SU-DHL-6 (cell line): ENCODE data around the gene RC3H2.

ENCODE experiments used
- H2AFZ ChIP-seq: fragments of 200-600 bp; sonication (generic); 2 replicates; pipeline ENCODE4 v1.6.1; 2014; ENCODE audit warnings: low read depth, mild to moderate bottlenecking, moderate library complexity, mixed read lengths, antibody characterized with exemption, low read length; ENCODE audit not compliant: severe bottlenecking
- H3F3A ChIP-seq: fragments of 200-600 bp; shearing (Covaris generic); 2 replicates; pipeline ENCODE4 v1.6.0; 2016; ENCODE audit warnings: antibody characterized with exemption, mild to moderate bottlenecking; ENCODE audit not compliant: insufficient read depth
- H3K27ac ChIP-seq: fragments of 200-600 bp; sonication (generic); 2 replicates; pipeline ENCODE4 v1.5.1; 2016; ENCODE audit warnings: low read depth, mild to moderate bottlenecking, low read length, moderate library complexity, mixed read lengths
- H3K27me3 ChIP-seq: fragments of 200-600 bp; sonication (generic), shearing (Covaris generic); 2 replicates; pipeline ENCODE4 v1.6.0; 2014; ENCODE audit warnings: mild to moderate bottlenecking, low read length
- H3K36me3 ChIP-seq: fragments of 200-600 bp; sonication (generic); 2 replicates; pipeline ENCODE4 v1.6.1; 2014; ENCODE audit warnings: mild to moderate bottlenecking, low read length, mixed read lengths
- H3K4me2 ChIP-seq: fragments of 300-600, 200-600 bp; shearing (Covaris generic), sonication (generic); 2 replicates; pipeline ENCODE4 v1.6.0; 2014; ENCODE audit warnings: low read length, low read depth, mild to moderate bottlenecking; ENCODE audit not compliant: poor library complexity, severe bottlenecking
- H3K4me3 ChIP-seq: fragments of 200-600 bp; sonication (generic); 2 replicates; pipeline ENCODE4 v1.5.1; 2014; ENCODE audit warnings: antibody characterized with exemption, low read length, mild to moderate bottlenecking, mixed read lengths; ENCODE audit not compliant: insufficient read depth, poor library complexity, severe bottlenecking
- H3K79me2 ChIP-seq: fragments of 200-600 bp; sonication (generic); 2 replicates; pipeline ENCODE4 v1.6.1; 2014; ENCODE audit warnings: mild to moderate bottlenecking, low read length, moderate library complexity; ENCODE audit not compliant: insufficient read depth
- H3K9ac ChIP-seq: fragments of 200-600 bp; sonication (generic); 2 replicates; pipeline ENCODE4 v1.7.0; 2014; ENCODE audit warnings: mild to moderate bottlenecking, low read length
- H3K9me2 ChIP-seq: fragments of 200-600 bp; sonication (generic); replicated peaks from 2 replicates; pipeline ENCODE4 v1.6.1; 2014; ENCODE audit warnings: low read length; ENCODE audit not compliant: insufficient read depth
- H3K9me3 ChIP-seq: fragments of 200-600 bp; sonication (generic); 2 replicates; pipeline ENCODE4 v1.6.1; 2014; ENCODE audit warnings: low read length, mixed read lengths; ENCODE audit not compliant: insufficient read depth
- H4K20me1 ChIP-seq: fragments of 200-600 bp; sonication (generic); 2 replicates; pipeline ENCODE4 v1.6.1; 2014; ENCODE audit warnings: low read depth, mild to moderate bottlenecking, antibody characterized with exemption, low read length, moderate library complexity, mixed read lengths
- EZH2phosphoT487 ChIP-seq: fragments of 200-600 bp; sonication (generic), shearing (Covaris generic); conservative IDR thresholded peaks from 2 replicates; pipeline ENCODE4 v1.6.1; 2018; ENCODE audit warnings: mild to moderate bottlenecking, antibody characterized with exemption, low read length, moderate library complexity, mixed read lengths
- TF ChIP-seq, protein P1 (sequence below): fragments of 200-600 bp; sonication (generic); IDR thresholded peaks from one replicate; pipeline ENCODE4 v1.5.1; 2017; ENCODE audit warnings: antibody characterized with exemption, mild to moderate bottlenecking, low read length, moderate library complexity; ENCODE audit not compliant: insufficient read depth, poor library complexity, severe bottlenecking

RC3H2 gene

DNA sequence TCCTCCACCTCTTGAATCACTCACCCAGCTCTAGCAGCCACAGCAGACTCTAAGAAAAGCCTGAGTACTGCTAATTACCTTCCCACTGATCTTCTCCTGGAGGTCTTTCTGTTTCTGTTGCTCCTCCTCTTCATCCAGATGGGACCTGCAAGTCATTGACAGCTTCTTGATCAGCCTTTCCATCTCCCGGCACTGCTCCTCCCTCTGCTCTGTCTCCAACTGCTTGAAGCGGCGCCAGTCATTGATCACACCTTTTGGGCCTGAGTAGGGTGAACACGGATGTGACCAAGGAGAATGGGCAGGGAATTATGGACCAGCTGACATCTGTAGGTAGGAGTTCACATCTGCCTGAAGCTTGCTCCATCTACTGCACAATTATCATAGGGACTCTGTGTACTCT is 82.2 kb downstream of the RC3H2 start:
- TF ChIP-seq, protein P1, sequence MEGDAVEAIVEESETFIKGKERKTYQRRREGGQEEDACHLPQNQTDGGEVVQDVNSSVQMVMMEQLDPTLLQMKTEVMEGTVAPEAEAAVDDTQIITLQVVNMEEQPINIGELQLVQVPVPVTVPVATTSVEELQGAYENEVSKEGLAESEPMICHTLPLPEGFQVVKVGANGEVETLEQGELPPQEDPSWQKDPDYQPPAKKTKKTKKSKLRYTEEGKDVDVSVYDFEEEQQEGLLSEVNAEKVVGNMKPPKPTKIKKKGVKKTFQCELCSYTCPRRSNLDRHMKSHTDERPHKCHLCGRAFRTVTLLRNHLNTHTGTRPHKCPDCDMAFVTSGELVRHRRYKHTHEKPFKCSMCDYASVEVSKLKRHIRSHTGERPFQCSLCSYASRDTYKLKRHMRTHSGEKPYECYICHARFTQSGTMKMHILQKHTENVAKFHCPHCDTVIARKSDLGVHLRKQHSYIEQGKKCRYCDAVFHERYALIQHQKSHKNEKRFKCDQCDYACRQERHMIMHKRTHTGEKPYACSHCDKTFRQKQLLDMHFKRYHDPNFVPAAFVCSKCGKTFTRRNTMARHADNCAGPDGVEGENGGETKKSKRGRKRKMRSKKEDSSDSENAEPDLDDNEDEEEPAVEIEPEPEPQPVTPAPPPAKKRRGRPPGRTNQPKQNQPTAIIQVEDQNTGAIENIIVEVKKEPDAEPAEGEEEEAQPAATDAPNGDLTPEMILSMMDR = no peak
- no peak for TF ChIP-seq EZH2phosphoT487
- Histone ChIP-seq H3K4me2 (no peak overlapping the region), H3K27me3 (no peaks in the 10 kb centered on the region), H3K4me3 (no peak overlapping the region), H2AFZ (no peak overlapping the region), H3K9me3 (no peaks in the 10 kb centered on the region), H3K27ac (no peak overlapping the region), H4K20me1 (no peaks in the 10 kb centered on the region), H3K9me2 (no peaks in the 10 kb centered on the region), H3K79me2 (peaks cover 32% of the 10 kb centered on the region), H3K9ac (no peak overlapping the region), H3F3A (no peaks in the 10 kb centered on the region), H3K36me3 (peaks cover 14% of the 10 kb centered on the region; the same call in 1 of the 2 replicates)

DNA sequence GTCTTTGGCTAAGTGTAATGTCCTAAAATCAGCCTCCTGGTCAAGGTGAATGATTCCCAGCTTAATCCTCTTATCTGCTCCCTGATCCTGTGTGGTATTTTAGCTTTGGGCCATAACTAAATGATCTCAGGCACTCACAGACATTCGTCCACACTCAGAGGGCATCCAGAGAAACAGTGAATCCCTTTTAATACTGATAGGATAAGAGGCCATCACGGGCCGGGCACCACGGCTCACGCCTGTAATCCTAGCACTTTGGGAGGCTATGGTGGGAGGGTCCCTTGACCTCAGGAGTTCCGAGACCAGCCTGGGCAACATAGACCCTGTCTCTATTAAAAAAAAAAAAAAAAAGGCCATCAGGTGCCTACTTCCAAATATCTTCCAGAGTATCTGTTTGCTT is 83.1 kb downstream of the RC3H2 start:
- Histone ChIP-seq H3K27me3 (no peaks in the 10 kb centered on the region), H4K20me1 (no peaks in the 10 kb centered on the region), H3K27ac (no peak overlapping the region), H3K9ac (no peak overlapping the region), H3K9me2 (no peaks in the 10 kb centered on the region), H3K4me3 (no peak overlapping the region), H3F3A (no peaks in the 10 kb centered on the region), H3K9me3 (no peaks in the 10 kb centered on the region), H3K4me2 (no peak overlapping the region), H2AFZ (no peak overlapping the region), H3K36me3 (peaks cover 14% of the 10 kb centered on the region; the same call in 1 of the 2 replicates), H3K79me2 (peaks cover 23% of the 10 kb centered on the region)
- TF ChIP-seq, protein P1 = no peak
- no peak for TF ChIP-seq EZH2phosphoT487

DNA sequence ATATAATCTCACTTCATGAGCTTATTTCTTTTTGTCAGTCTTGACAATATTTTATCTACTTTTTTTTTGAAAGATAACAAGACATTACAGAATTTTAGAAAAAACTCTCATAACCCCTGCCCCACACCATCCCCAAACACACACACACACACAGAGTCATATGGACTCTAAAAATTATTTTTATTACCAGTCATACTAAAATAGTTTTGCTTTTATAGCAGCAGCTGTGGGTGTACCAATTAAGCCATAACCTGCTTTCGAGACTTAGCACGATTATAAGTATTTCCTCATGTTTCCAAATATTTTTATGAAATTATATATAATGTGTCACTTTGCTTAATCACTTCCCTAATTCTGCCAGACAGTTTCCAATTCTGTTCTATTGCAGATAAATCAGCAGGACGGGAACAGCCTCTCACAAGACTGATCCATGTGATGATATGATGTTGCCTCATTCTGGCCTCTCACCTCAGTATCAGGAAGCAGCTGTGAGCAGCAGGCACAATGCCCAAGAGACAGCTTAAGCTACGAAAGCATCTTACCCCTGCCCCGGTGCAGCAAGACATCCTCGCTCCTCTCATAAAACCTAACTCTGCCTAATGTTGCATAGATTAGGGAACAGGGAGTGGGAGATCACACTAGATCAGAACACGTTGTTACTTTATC is 83.7 kb downstream of the RC3H2 start:
- no peak overlapping the region for H3K4me2 ChIP-seq
- no peaks in the 10 kb centered on the region for H3F3A ChIP-seq
- no peak overlapping the region for H3K4me3 ChIP-seq
- H3K9me3 ChIP-seq = no peaks in the 10 kb centered on the region
- no peak overlapping the region for H2AFZ ChIP-seq
- H3K36me3 ChIP-seq = peaks cover 14% of the 10 kb centered on the region; the same call in 1 of the 2 replicates
- no peak for TF ChIP-seq EZH2phosphoT487
- TF ChIP-seq, protein P1 = no peak
- H3K27ac ChIP-seq = no peak overlapping the region
- no peak overlapping the region for H3K9ac ChIP-seq
- H3K79me2 ChIP-seq = peaks cover 17% of the 10 kb centered on the region
- no peaks in the 10 kb centered on the region for H4K20me1 ChIP-seq
- H3K9me2 ChIP-seq = no peaks in the 10 kb centered on the region
- H3K27me3 ChIP-seq = no peaks in the 10 kb centered on the region
